HepG2 (cell line): ENCODE data around the gene SNX11. TPM values are rescaled to one million over a fixed set of nuclear protein-coding genes. Genes with fewer than 3 reads are reported as not detected.

Source experiments
- ATAC-seq: fragments of 200-7000 bp; cut with Tn5 transposase; 3 replicates; pipeline ENCODE4 v1.9.1; 2020; ENCODE audit warnings: mild to moderate bottlenecking, moderate library complexity
- BruUV-seq: library from RNA; stranded (reverse); fragments of 400-500 nt; replicated peaks from 2 replicates; lab custom pipeline; 2021; lab: Mats Ljungman, UMichigan
- CTCF ChIA-PET: fragments of 300-600 bp; formaldehyde crosslinking; extraction: SDS; loops from one replicate; lab custom pipeline; 2021; ENCODE audit warnings: low total read pairs, inconsistent platforms, low intra/inter-chr PET ratio; lab: Yijun Ruan, JAX
- POLR2A ChIA-PET: fragments of 350-600 bp; sonication (Branson Sonifier 250); formaldehyde crosslinking; loops from one replicate; lab custom pipeline; 2020; ENCODE audit warnings: antibody characterized with exemption, inconsistent platforms; lab: Yijun Ruan, JAX
- DNase-seq: peaks from one replicate; pipeline ENCODE4 v3.0.0-alpha.2; 2015; ENCODE audit warnings: low spot score
- FAIRE-seq: peaks from 3 replicates; lab custom pipeline; 2011; peaks lifted over from hg19 to GRCh38; lab: Jason Lieb, UNC
- H2AFZ ChIP-seq: one replicate; pipeline ENCODE4 v1.6.1; 2011; ENCODE audit warnings: low read length, inconsistent platforms
- H3K27ac ChIP-seq: fragments of 300-600 bp; 3 replicates; pipeline ENCODE4 v1.8.0; 2011; ENCODE audit warnings: mixed run types, mild to moderate bottlenecking, mixed read lengths, low read length, inconsistent platforms; ENCODE audit not compliant: insufficient read depth; ENCODE audit errors: extremely low read length
- H3K27me3 ChIP-seq, 2 experiments: fragments of 200-600 bp in 1 of 2; 2 replicates in 1 of 2; 3 replicates in 1 of 2; pipeline versions ENCODE4 v1.6.0 to v1.8.0; 2011; ENCODE audit warnings: low read length in 2 of 2, mild to moderate bottlenecking in 2 of 2, moderate library complexity in 2 of 2, inconsistent platforms in 1 of 2; ENCODE audit not compliant: insufficient read depth in 2 of 2, control insufficient read depth in 1 of 2
- H3K36me3 ChIP-seq, 2 experiments: fragments of 200-600 bp in 1 of 2; replicated peaks in 1 of 2; 2 replicates in 1 of 2; 3 replicates in 1 of 2; pipeline versions ENCODE4 v1.5.1 to v1.8.0; 2011; ENCODE audit warnings: low read length in 2 of 2, inconsistent platforms in 1 of 2; ENCODE audit not compliant: insufficient read depth in 2 of 2, control insufficient read depth in 1 of 2
- H3K4me1 ChIP-seq: 2 replicates; pipeline ENCODE4 v1.5.1; 2012; ENCODE audit warnings: low read length, inconsistent platforms; ENCODE audit not compliant: insufficient read depth
- H3K4me2 ChIP-seq: 2 replicates; pipeline ENCODE4 v1.6.0; 2011; ENCODE audit warnings: low read depth, low read length, inconsistent platforms
- H3K4me3 ChIP-seq, 3 experiments: fragments of 200-600 bp in 1 of 3; sonication (generic), shearing (Covaris generic) in 1 of 3; replicated peaks in 1 of 3; 2 replicates each; pipeline ENCODE4 v1.5.1; 2011 to 2016; ENCODE audit warnings: low read length in 3 of 3, inconsistent platforms in 2 of 3, low read depth in 2 of 3, mild to moderate bottlenecking in 2 of 3, control low read depth in 1 of 3, mixed read lengths in 1 of 3; ENCODE audit not compliant: insufficient read depth in 1 of 3
- H3K79me2 ChIP-seq: one replicate; pipeline ENCODE4 v1.6.1; 2011; ENCODE audit warnings: low read length, inconsistent platforms; ENCODE audit not compliant: insufficient read depth
- H3K9ac ChIP-seq: 2 replicates; pipeline ENCODE4 v1.6.0; 2011; ENCODE audit warnings: mild to moderate bottlenecking, low read depth, low read length, inconsistent platforms; ENCODE audit not compliant: insufficient read depth
- H3K9me3 ChIP-seq: 2 replicates; pipeline ENCODE4 v1.5.1; 2012; ENCODE audit warnings: mild to moderate bottlenecking, low read length
- H4K20me1 ChIP-seq: 2 replicates; pipeline ENCODE4 v1.6.0; 2011; ENCODE audit warnings: inconsistent platforms, mild to moderate bottlenecking, low read length, moderate library complexity; ENCODE audit not compliant: insufficient read depth
- JARID2 ChIP-seq: sonication (generic); formaldehyde crosslinking; IDR thresholded peaks from 2 replicates; pipeline ENCODE4 v1.8.1; 2023; ENCODE audit warnings: missing genetic modification reagents, inconsistent platforms; ENCODE audit not compliant: insufficient replicate concordance
- KIAA2018 ChIP-seq: sonication (generic); formaldehyde crosslinking; IDR thresholded peaks from 2 replicates; pipeline ENCODE4 v1.5.0; 2020; ENCODE audit warnings: mild to moderate bottlenecking, missing genetic modification reagents, borderline replicate concordance
- MAF1 ChIP-seq: sonication (generic); formaldehyde crosslinking; IDR thresholded peaks from 2 replicates; pipeline ENCODE4 v1.5.0; 2020; ENCODE audit warnings: missing genetic modification reagents, borderline replicate concordance
- PHF5A ChIP-seq: IDR thresholded peaks from one replicate; pipeline ENCODE4 v1.6.1; 2018; ENCODE audit warnings: low read depth, missing genetic modification reagents; ENCODE audit not compliant: unreplicated experiment
- PHF8 ChIP-seq: sonication (generic); formaldehyde crosslinking; IDR thresholded peaks from 2 replicates; pipeline ENCODE4 v1.5.0; 2020; ENCODE audit warnings: missing genetic modification reagents
- POGZ ChIP-seq: sonication (generic); formaldehyde crosslinking; IDR thresholded peaks from 2 replicates; pipeline ENCODE4 v1.4.0; 2020; ENCODE audit warnings: mild to moderate bottlenecking, missing genetic modification reagents
- REST ChIP-seq, 2 experiments: IDR thresholded peaks; 2 replicates each; pipeline ENCODE4 v1.6.1; 2011 to 2012; ENCODE audit warnings: low read length in 2 of 2, borderline replicate concordance in 1 of 2, low read depth in 1 of 2, mild to moderate bottlenecking in 1 of 2, moderate library complexity in 1 of 2
- SALL1 ChIP-seq: sonication (generic); formaldehyde crosslinking; IDR thresholded peaks from 2 replicates; pipeline ENCODE4 v1.8.0; 2022; ENCODE audit warnings: mild to moderate bottlenecking, missing genetic modification reagents
- TBX3 ChIP-seq: fragments of 450-650 bp; IDR thresholded peaks from 2 replicates; pipeline ENCODE4 v1.6.1; 2017; ENCODE audit warnings: antibody characterized with exemption, mild to moderate bottlenecking, inconsistent platforms, borderline replicate concordance
- ZNF234 ChIP-seq: sonication (generic); formaldehyde crosslinking; conservative IDR thresholded peaks from 2 replicates; pipeline ENCODE4 v1.5.1; 2020; ENCODE audit warnings: mild to moderate bottlenecking, missing genetic modification reagents
- ZNF703 ChIP-seq: sonication (generic); formaldehyde crosslinking; IDR thresholded peaks from 2 replicates; pipeline ENCODE4 v1.5.1; 2020; ENCODE audit warnings: missing genetic modification reagents, mild to moderate bottlenecking, moderate library complexity, borderline replicate concordance
- ZNF883 ChIP-seq: sonication (generic); formaldehyde crosslinking; IDR thresholded peaks from 2 replicates; pipeline ENCODE4 v1.5.1; 2020; ENCODE audit warnings: mild to moderate bottlenecking, missing genetic modification reagents; ENCODE audit errors: not compliant biosample characterization
- WGBS: methylation state at CpG from one replicate; pipeline ENCODE4 v1.1.6; 2017; ENCODE audit warnings: low lambda C conversion rate; 5-methylcytosine and 5-hydroxymethylcytosine counted together
- in situ Hi-C: cut with HindIII; loops from 2 replicates; pipeline ENCODE4 v1.10.0; 2017; ENCODE audit warnings: low pct_unique_long_range_greater_than_20kb; ENCODE audit not compliant: extremely low pct_ligation_motif_present
- intact Hi-C: fragments of 100-400 bp; cut with micrococcal nuclease; formaldehyde crosslinking; loops from one replicate; pipeline ENCODE4 v1.10.0; 2022; ENCODE audit not compliant: unreplicated experiment
- polyA plus RNA-seq, 8 experiments: library from polyadenylated mRNA; depleted of rRNA in 3 of 8; stranded (reverse) in 7 of 8; unstranded in 1 of 8; fragments of >200 nt; fragmentation: Illumina TruSeq in 4 of 8; extraction: Trizol in 4 of 8; gene quantifications; 2 replicates each; pipeline versions ENCODE4 v1.2.1 to v1.2.3, GENCODE V29; 2011 to 2016; ENCODE audit warnings: low read depth in 4 of 8, missing spikeins in 1 of 8, mixed read lengths in 1 of 8; ENCODE audit not compliant: insufficient read depth in 1 of 8
- total RNA-seq, 5 experiments: library from RNA; depleted of rRNA; stranded (reverse); fragments of >200 nt; fragmentation: Illumina TruSeq; extraction: Trizol; gene quantifications; 2 replicates each; pipeline ENCODE4 v1.2.3, GENCODE V29; 2016; ENCODE audit warnings: low read depth in 1 of 5

The SNX11 gene
- total and polyA plus RNA-seq, 2 of the 13 experiments (the other 11 are each of a cell fraction or from before 2014, with no cell fraction given): 12.9 to 14.0 TPM

DNA sequence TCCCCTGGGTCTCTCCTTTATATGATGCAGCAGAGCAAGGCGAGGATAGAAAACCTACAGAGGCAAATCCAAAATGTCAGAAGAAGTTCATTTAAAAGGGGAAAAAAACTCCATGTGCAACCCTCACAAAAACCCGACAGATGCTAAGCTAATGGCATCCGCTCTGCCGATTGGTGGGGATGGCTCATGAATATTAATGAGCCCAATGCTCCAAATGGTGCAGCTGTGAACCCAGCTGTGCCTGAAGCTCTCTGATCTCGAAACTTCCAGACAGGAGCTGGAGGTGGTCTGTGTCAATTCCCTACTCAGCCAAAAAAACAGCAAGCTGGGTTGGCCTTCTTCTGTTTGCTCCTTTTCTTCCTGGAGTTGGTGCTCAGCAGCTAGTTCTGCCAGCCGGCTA, 15.5 kb downstream of the SNX11 start:
- H3K27ac ChIP-seq: no peak overlapping the region
- no peak for ATAC-seq
- WGBS: 96% methylated on average over 6 of the region's 6 CpGs
- ChIA-PET POLR2A (interaction anchor here (1.4 kb wide), 1 partner anchor 15 kb away, joined by 3 read pairs; the partner anchor contains the start of gene SNX11), CTCF (no interaction called here)
- H3K36me3 ChIP-seq: peaks cover 11 to 37% of the 10 kb centered on the region in 2 experiments; a peak in 4 of 5 replicates
- H3K9ac ChIP-seq: no peak overlapping the region
- no peak for DNase-seq
- no peak overlapping the region for H3K4me3 ChIP-seq
- H3K9me3 ChIP-seq: no peaks in the 10 kb centered on the region
- no peaks in the 10 kb centered on the region for H3K27me3 ChIP-seq
- no TSS peak for BruUV-seq
- H3K4me2 ChIP-seq: no peak overlapping the region
- H3K79me2 ChIP-seq: no peaks in the 10 kb centered on the region
- H2AFZ ChIP-seq: no peak overlapping the region
- no peaks in the 10 kb centered on the region for H3K4me1 ChIP-seq
- FAIRE-seq: no peak
- H4K20me1 ChIP-seq: no peaks in the 10 kb centered on the region
- intact Hi-C loops (no loop called here), in situ Hi-C loops (no loop called here)
- TF ChIP-seq POGZ (CRISPR knock-in tag) (no peak), KIAA2018 (CRISPR knock-in tag) (no peak), JARID2 (CRISPR knock-in tag) (no peak), PHF8 (no peak), PHF5A (CRISPR knock-in tag) (no peak), ZNF703 (CRISPR knock-in tag) (no peak), REST (IDR thresholded peaks at IDR 0.05; ENCODE audit: borderline replicate concordance in 1 of 2, low read depth in 1 of 2, low read length in 2 of 2) (no peak), ZNF883 (CRISPR knock-in tag) (no peak), ZNF234 (CRISPR knock-in tag) (no peak), TBX3 (no peak), SALL1 (CRISPR knock-in tag) (no peak), MAF1 (CRISPR knock-in tag) (no peak)
